A673 (cell line): ENCODE results near the gene LAMA5.

Source experiments
- CTCF ChIP-seq: fragments of 300-800, 200-600 bp; sonication (generic); conservative IDR thresholded peaks from 2 replicates; pipeline ENCODE4 v1.5.1; 2017; ENCODE audit warnings: low read depth, mild to moderate bottlenecking, antibody characterized with exemption, low read length, moderate library complexity, mixed read lengths
- EZH2 ChIP-seq: fragments of 200-600 bp; sonication (generic); IDR thresholded peaks from 2 replicates; pipeline ENCODE4 v1.6.1; 2017; ENCODE audit warnings: borderline replicate concordance, low read depth, mild to moderate bottlenecking, mixed read lengths, antibody characterized with exemption, low read length; ENCODE audit not compliant: poor library complexity, severe bottlenecking

GRCh38 chr20:62329389-62330377 lies 37.4 kb downstream of the LAMA5 start:
- TF ChIP-seq CTCF, result no peak
- no peak for TF ChIP-seq EZH2
